ENCODE measurements around the gene TBC1D3K.
"Not testable (repeated sequence)": the region's sequence is repeated elsewhere in the genome, so short reads cannot be mapped to it uniquely, and the experiment has no call there.

TBC1D3K gene

DNA sequence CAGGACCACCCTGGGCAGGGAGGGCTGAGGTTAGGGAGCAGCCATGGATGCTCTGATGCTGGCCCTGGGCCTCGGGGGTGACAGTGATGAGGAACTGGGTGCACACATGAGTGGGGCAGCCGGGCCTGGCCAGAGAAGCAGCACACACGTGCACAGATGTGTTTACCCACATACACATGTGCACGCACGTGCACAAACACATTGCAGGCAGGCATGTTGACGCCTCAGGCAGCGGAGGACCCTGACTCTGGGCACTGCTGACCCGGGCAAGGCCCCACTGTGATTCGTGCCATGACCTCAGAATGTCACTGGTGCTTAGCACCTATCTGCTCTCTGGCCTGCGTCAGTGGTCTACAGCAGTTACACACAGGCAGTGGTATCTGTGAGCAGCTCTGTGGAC, at the start of gene TBC1D3K:
TSS of gene TBC1D3K (plus strand) at position 301 of the 400 bp plus-strand sequence. CDS start 1,585 bp downstream, outside the sequence.
- DNase-seq (ENCODE audit: low read depth); H3K4me3 ChIP-seq (replicated peaks; ENCODE audit: low read depth, low read length): not testable (repeated sequence)

GRCh38 chr17:37884516-37884915, 39.7 kb upstream of the TBC1D3K start:
- no peak overlapping the region for H3K4me3 ChIP-seq (replicated peaks; ENCODE audit: low read depth, low read length)
- no peak for DNase-seq (ENCODE audit: low read depth)
- TF ChIP-seq, protein P1, sequence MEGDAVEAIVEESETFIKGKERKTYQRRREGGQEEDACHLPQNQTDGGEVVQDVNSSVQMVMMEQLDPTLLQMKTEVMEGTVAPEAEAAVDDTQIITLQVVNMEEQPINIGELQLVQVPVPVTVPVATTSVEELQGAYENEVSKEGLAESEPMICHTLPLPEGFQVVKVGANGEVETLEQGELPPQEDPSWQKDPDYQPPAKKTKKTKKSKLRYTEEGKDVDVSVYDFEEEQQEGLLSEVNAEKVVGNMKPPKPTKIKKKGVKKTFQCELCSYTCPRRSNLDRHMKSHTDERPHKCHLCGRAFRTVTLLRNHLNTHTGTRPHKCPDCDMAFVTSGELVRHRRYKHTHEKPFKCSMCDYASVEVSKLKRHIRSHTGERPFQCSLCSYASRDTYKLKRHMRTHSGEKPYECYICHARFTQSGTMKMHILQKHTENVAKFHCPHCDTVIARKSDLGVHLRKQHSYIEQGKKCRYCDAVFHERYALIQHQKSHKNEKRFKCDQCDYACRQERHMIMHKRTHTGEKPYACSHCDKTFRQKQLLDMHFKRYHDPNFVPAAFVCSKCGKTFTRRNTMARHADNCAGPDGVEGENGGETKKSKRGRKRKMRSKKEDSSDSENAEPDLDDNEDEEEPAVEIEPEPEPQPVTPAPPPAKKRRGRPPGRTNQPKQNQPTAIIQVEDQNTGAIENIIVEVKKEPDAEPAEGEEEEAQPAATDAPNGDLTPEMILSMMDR (IDR thresholded peaks at IDR 0.05; ENCODE audit: low read length, missing control alignments) = no peak

- H3K4me3 ChIP-seq (replicated peaks; ENCODE audit: low read depth, low read length) = no peak overlapping the region
- DNase-seq (ENCODE audit: low read depth) = no peak
- TF ChIP-seq, protein P1 (IDR thresholded peaks at IDR 0.05; ENCODE audit: low read length, missing control alignments) = no peak
These were observed 39.1 kb upstream of the TBC1D3K start for GRCh38 chr17:37885136-37885535.

GRCh38 chr17:37888881-37889280, 35.3 kb upstream of the TBC1D3K start:
- TF ChIP-seq, protein P1 (IDR thresholded peaks at IDR 0.05; ENCODE audit: low read length, missing control alignments) = no peak
- H3K4me3 ChIP-seq (replicated peaks; ENCODE audit: low read depth, low read length) = no peak overlapping the region
- DNase-seq (ENCODE audit: low read depth) = no peak

GRCh38 chr17:37896961-37897360, 27.3 kb upstream of the TBC1D3K start:
- DNase-seq (ENCODE audit: low read depth); H3K4me3 ChIP-seq (replicated peaks; ENCODE audit: low read depth, low read length): not testable (repeated sequence)
